K562 (cell line): Measurements from ENCODE around the gene CDK14. TPM values are rescaled to one million over a fixed set of nuclear protein-coding genes. Genes with fewer than 3 reads are reported as not detected.

Source experiments
- ATAC-seq: fragments of 200-7000 bp; cut with Tn5 transposase; 3 replicates; pipeline ENCODE4 v1.9.1; 2020; ENCODE audit warnings: moderate library complexity
- BruUV-seq: library from RNA; stranded (reverse); fragments of 400-500 nt; replicated peaks from 2 replicates; lab custom pipeline; 2021; lab: Mats Ljungman, UMichigan
- CTCF ChIA-PET: fragments of 300-600 bp; formaldehyde crosslinking; extraction: SDS; loops from one replicate; lab custom pipeline; 2021; ENCODE audit warnings: low intra/inter-chr PET ratio; lab: Yijun Ruan, JAX
- POLR2A ChIA-PET: fragments of 300-600, 350-650 bp; sonication (Branson Sonifier 250); formaldehyde crosslinking; extraction: SDS; loops from one replicate; lab custom pipeline; 2021; ENCODE audit warnings: antibody characterized with exemption, inconsistent platforms; lab: Yijun Ruan, JAX
- DNase-seq, 4 experiments: peaks; one replicate each; pipeline versions ENCODE4 v3.0.0 to v3.0.0-alpha.2; 2011 to 2018; ENCODE audit warnings: low spot score in 3 of 4, mixed read lengths in 3 of 4; ENCODE audit errors: extremely low read depth in 1 of 4
- FAIRE-seq: peaks from 2 replicates; lab custom pipeline; 2011; peaks lifted over from hg19 to GRCh38; lab: Jason Lieb, UNC
- H2AFZ ChIP-seq: 2 replicates; pipeline ENCODE4 v1.6.0; 2011; ENCODE audit warnings: low read depth, low read length, control low read depth, inconsistent platforms
- H3K27ac ChIP-seq: fragments of 200-600 bp; 3 replicates; pipeline ENCODE4 v1.8.0; 2011; ENCODE audit warnings: low read depth, mild to moderate bottlenecking, control low read depth, inconsistent platforms, low read length, moderate library complexity, mixed read lengths; ENCODE audit errors: extremely low read depth
- H3K27me3 ChIP-seq, 2 experiments: fragments of 300-600 bp in 1 of 2; 2 replicates in 1 of 2; 3 replicates in 1 of 2; pipeline versions ENCODE4 v1.6.0 to v1.8.0; 2011; ENCODE audit warnings: inconsistent platforms in 2 of 2, low read length in 2 of 2, mild to moderate bottlenecking in 1 of 2, mixed read lengths in 1 of 2, moderate library complexity in 1 of 2; ENCODE audit not compliant: control insufficient read depth in 2 of 2, insufficient read depth in 2 of 2
- H3K36me3 ChIP-seq: fragments of 300-600 bp; 3 replicates; pipeline ENCODE4 v1.8.0; 2011; ENCODE audit warnings: mild to moderate bottlenecking, low read length, inconsistent platforms; ENCODE audit not compliant: control insufficient read depth, insufficient read depth
- H3K4me1 ChIP-seq, 2 experiments: fragments of 200-600 bp in 1 of 2; replicated peaks in 1 of 2; 2 replicates in 1 of 2; 3 replicates in 1 of 2; pipeline versions ENCODE4 v1.5.1 to v1.8.0; 2011; ENCODE audit warnings: inconsistent platforms in 2 of 2, low read length in 2 of 2, mild to moderate bottlenecking in 1 of 2, mixed read lengths in 1 of 2, moderate library complexity in 1 of 2; ENCODE audit not compliant: control insufficient read depth in 2 of 2, insufficient read depth in 2 of 2
- H3K4me2 ChIP-seq: 2 replicates; pipeline ENCODE4 v1.6.1; 2011; ENCODE audit warnings: low read length, control low read depth, inconsistent platforms, mixed read lengths; ENCODE audit not compliant: insufficient read depth
- H3K4me3 ChIP-seq: fragments of 200-600 bp; sonication (generic), shearing (Covaris generic); 2 replicates; pipeline ENCODE4 v1.5.1; 2016; ENCODE audit warnings: control low read depth, inconsistent platforms
- H3K79me2 ChIP-seq: fragments of 200-600 bp; 3 replicates; pipeline ENCODE4 v1.8.0; 2011; ENCODE audit warnings: low read length, inconsistent platforms; ENCODE audit not compliant: control insufficient read depth, insufficient read depth
- H3K9ac ChIP-seq, 2 experiments: 2 replicates each; pipeline versions ENCODE4 v1.6.0 to v1.6.1; 2011; ENCODE audit warnings: low read depth in 2 of 2, low read length in 2 of 2, control low read depth in 1 of 2, inconsistent platforms in 1 of 2, mild to moderate bottlenecking in 1 of 2, mixed read lengths in 1 of 2; ENCODE audit not compliant: insufficient read depth in 1 of 2
- H3K9me1 ChIP-seq: one replicate; pipeline ENCODE4 v1.6.0; 2011; ENCODE audit warnings: inconsistent platforms, mild to moderate bottlenecking, low read length, moderate library complexity; ENCODE audit not compliant: control insufficient read depth, insufficient read depth
- H3K9me3 ChIP-seq: replicated peaks from 2 replicates; pipeline ENCODE4 v1.5.1; 2011; ENCODE audit warnings: low read depth, low read length, inconsistent platforms; ENCODE audit not compliant: control insufficient read depth, insufficient read depth
- H4K20me1 ChIP-seq: replicated peaks from 2 replicates; pipeline ENCODE4 v1.6.1; 2011; ENCODE audit warnings: low read length, inconsistent platforms, mixed read lengths; ENCODE audit not compliant: control insufficient read depth, insufficient read depth
- C11orf30 ChIP-seq: fragments of 450-650 bp; IDR thresholded peaks from 2 replicates; pipeline ENCODE4 v1.6.1; 2016; ENCODE audit warnings: low read depth, mild to moderate bottlenecking
- MAFF ChIP-seq: IDR thresholded peaks from 2 replicates; pipeline ENCODE4 v1.6.1; 2012; ENCODE audit warnings: low read length, improper control_type of control experiment
- MAFG ChIP-seq: fragments of 450-650 bp; conservative IDR thresholded peaks from 2 replicates; pipeline ENCODE4 v1.6.1; 2016; ENCODE audit warnings: missing genetic modification characterization, missing compliant biosample characterization
- MAFK ChIP-seq: IDR thresholded peaks from 2 replicates; pipeline ENCODE4 v1.6.1; 2011; ENCODE audit warnings: low read length, improper control_type of control experiment
- NR4A1 ChIP-seq, 2 experiments: fragments of 250-450 bp in 1 of 2; fragments of 450-650 bp in 1 of 2; sonication (Bioruptor Pico) in 1 of 2; IDR thresholded peaks; 2 replicates each; pipeline versions ENCODE4 v1.4.0 to v1.6.1; 2016 to 2020; ENCODE audit warnings: mild to moderate bottlenecking in 2 of 2, missing compliant biosample characterization in 1 of 2, missing genetic modification characterization in 1 of 2, moderate library complexity in 1 of 2
- NUFIP1 ChIP-seq: fragments of 450-650 bp; IDR thresholded peaks from 2 replicates; pipeline ENCODE4 v1.6.1; 2018; ENCODE audit not compliant: partially characterized antibody
- RBM15 ChIP-seq: fragments of 200-400 bp; formaldehyde crosslinking; IDR thresholded peaks from 2 replicates; pipeline ENCODE4 v1.6.1; 2018; ENCODE audit warnings: mild to moderate bottlenecking, low read length, moderate library complexity; ENCODE audit not compliant: insufficient read depth
- ZBTB1 ChIP-seq: sonication (generic); formaldehyde crosslinking; IDR thresholded peaks from 2 replicates; pipeline ENCODE4 v1.8.1; 2023; ENCODE audit warnings: missing genetic modification reagents, low read depth, mild to moderate bottlenecking, borderline replicate concordance
- ZNF24 ChIP-seq: fragments of 450-650 bp; IDR thresholded peaks from 2 replicates; pipeline ENCODE4 v1.6.1; 2016
- ZNF316 ChIP-seq: fragments of 450-650 bp; IDR thresholded peaks from 2 replicates; pipeline ENCODE4 v1.6.1; 2016
- ZNF764 ChIP-seq: fragments of 250-450 bp; sonication (Bioruptor Pico); IDR thresholded peaks from 2 replicates; pipeline ENCODE4 v1.4.0; 2020; ENCODE audit warnings: low read depth, mild to moderate bottlenecking, moderate library complexity
- WGBS: fragments of 100-300 bp; shearing (Covaris generic); methylation state at CpG from one replicate; pipeline ENCODE4 v1.1.6; 2016; ENCODE audit warnings: low coverage, mixed read lengths; ENCODE audit not compliant: insufficient coverage; ENCODE audit errors: missing lambda C conversion rate; 5-methylcytosine and 5-hydroxymethylcytosine counted together
- in situ Hi-C: fragments of 300-500 bp; cut with MboI; formaldehyde crosslinking; loops from 4 replicates; pipeline ENCODE4 v1.15.0; 2018; ENCODE audit warnings: inconsistent platforms, mixed read lengths
- intact Hi-C: fragments of 100-400 bp; cut with micrococcal nuclease; formaldehyde crosslinking; loops from 2 replicates; pipeline ENCODE4 v1.14.2; 2022
- polyA plus RNA-seq, 8 experiments: library from polyadenylated mRNA; depleted of rRNA in 4 of 8; stranded (reverse) in 5 of 8; unstranded in 3 of 8; fragments of >200 nt; fragmentation: Nextera tagmentation in 2 of 8; fragmentation: Illumina TruSeq in 1 of 8; extraction: Ambion mirVana in 2 of 8; extraction: Trizol in 1 of 8; gene quantifications; 2 replicates each; pipeline versions ENCODE4 v1.2.1 to v1.2.3, GENCODE V29; 2011 to 2014; ENCODE audit warnings: inconsistent platforms in 1 of 8, missing spikeins in 1 of 8
- total RNA-seq, 7 experiments: library from RNA; depleted of rRNA in 6 of 7; stranded (reverse); fragments of >200 nt in 6 of 7; fragmentation: Illumina TruSeq in 2 of 7; extraction: Trizol in 2 of 7; gene quantifications; 2 replicates each; pipeline versions ENCODE4 v1.2.1 to v1.2.3, GENCODE V29; 2011 to 2021; ENCODE audit warnings: low replicate concordance in 1 of 7

Gene CDK14
- total and polyA plus RNA-seq, 9 of the 15 experiments (the other 6 are each of a cell fraction or from before 2014, with no cell fraction given) = 0.03 to 0.91 (median 0.16) TPM

- ChIA-PET POLR2A (no interaction called here), CTCF (no interaction called here)
- TF ChIP-seq ZNF316 = peak; percentile 66; the same call in 1 of the 2 replicates
- peak; percentile 44; the same call in 1 of the 2 replicates for TF ChIP-seq MAFG
- no peak for TF ChIP-seq NUFIP1
- TF ChIP-seq MAFK = 0 out of 2 replicates have a peak, but pooled peaks have one; percentile 31
- no peak for TF ChIP-seq ZNF24
- TF ChIP-seq RBM15 = no peak
- TF ChIP-seq NR4A1 (CRISPR knock-in tag; IDR thresholded peaks at IDR 0.05) = no peak
- no peak for TF ChIP-seq NR4A1 (tag; IDR thresholded peaks at IDR 0.05)
- TF ChIP-seq ZBTB1 (CRISPR knock-in tag) = no peak
- peak; percentile 43; the same call in 1 of the 2 replicates for TF ChIP-seq C11orf30
- peak; percentile 47; the same call in 1 of the 2 replicates for TF ChIP-seq MAFF
- no peak for TF ChIP-seq ZNF764 (CRISPR knock-in tag)
- Histone ChIP-seq H2AFZ (no peak overlapping the region), H3K4me2 (no peak overlapping the region), H4K20me1 (no peaks in the 10 kb centered on the region), H3K9ac (no peak overlapping the region), H3K4me3 (no peak overlapping the region), H3K4me1 (no peaks in the 10 kb centered on the region), H3K9me3 (no peaks in the 10 kb centered on the region), H3K27ac (no peak overlapping the region), H3K36me3 (no peaks in the 10 kb centered on the region), H3K9me1 (no peaks in the 10 kb centered on the region), H3K27me3 (no peaks in the 10 kb centered on the region), H3K79me2 (no peaks in the 10 kb centered on the region)
- FAIRE-seq (no peak), DNase-seq (no peak), ATAC-seq (no peak)
- 5% methylated on average over 1 of the region's 1 CpG for WGBS
- BruUV-seq = no TSS peak
- in situ Hi-C loops (no loop called here), intact Hi-C loops (no loop called here)
These were observed 355.1 kb downstream of the CDK14 start for GRCh38 chr7:90951229-90951628.
